ENCODE results near the gene TBL1X. TPM values are rescaled to one million over a fixed set of nuclear protein-coding genes. Genes with fewer than 3 reads are reported as not detected.
"Not testable (repeated sequence)": the region's sequence is repeated elsewhere in the genome, so short reads cannot be mapped to it uniquely, and the experiment has no call there.

TBL1X gene
- total RNA-seq, 1 donor: 30.7 TPM

- no peak for TF ChIP-seq CTCF (IDR thresholded peaks at IDR 0.05; ENCODE audit: insufficient read depth, low read depth, low read length)
- DNase-seq (ENCODE audit: low read depth): no peak
- H3K4me3 ChIP-seq (ENCODE audit: low read depth, low read length): no peak overlapping the region
These were observed 33.6 kb upstream of the TBL1X start for GRCh38 chrX:9431281-9431680.

- no peak for DNase-seq (ENCODE audit: low read depth)
- H3K4me3 ChIP-seq (ENCODE audit: low read depth, low read length): no peak overlapping the region
- no peak for TF ChIP-seq CTCF (IDR thresholded peaks at IDR 0.05; ENCODE audit: insufficient read depth, low read depth, low read length)
These were observed 31.3 kb upstream of the TBL1X start for GRCh38 chrX:9433596-9433995.

GRCh38 chrX:9434051-9434550 is 30.8 kb upstream of the TBL1X start:
- no peak for DNase-seq (ENCODE audit: low read depth)
- TF ChIP-seq CTCF (IDR thresholded peaks at IDR 0.05; ENCODE audit: insufficient read depth, low read depth, low read length): no peak

GRCh38 chrX:9435086-9435485 is 29.8 kb upstream of the TBL1X start:
- not testable (repeated sequence) for H3K4me3 ChIP-seq (ENCODE audit: low read depth, low read length); DNase-seq (ENCODE audit: low read depth)

More at GRCh38 chrX:9434051-9434550, 30.8 kb upstream of the TBL1X start:
- H3K4me3 ChIP-seq (ENCODE audit: low read depth, low read length): no peak overlapping the region

- no peak for DNase-seq (ENCODE audit: low read depth)
- TF ChIP-seq CTCF (IDR thresholded peaks at IDR 0.05; ENCODE audit: insufficient read depth, low read depth, low read length): no peak
- H3K4me3 ChIP-seq (ENCODE audit: low read depth, low read length): no peak overlapping the region
These were observed 28.0 kb upstream of the TBL1X start for GRCh38 chrX:9436812-9437211.

GRCh38 chrX:9438933-9439494 is 25.8 kb upstream of the TBL1X start:
- peak; percentile 68 for DNase-seq (ENCODE audit: low read depth)
- H3K4me3 ChIP-seq (ENCODE audit: low read depth, low read length): no peak overlapping the region
- TF ChIP-seq CTCF (IDR thresholded peaks at IDR 0.05; ENCODE audit: insufficient read depth, low read depth, low read length): no peak

GRCh38 chrX:9440116-9440844 is 24.6 kb upstream of the TBL1X start:
- no peak for DNase-seq (ENCODE audit: low read depth)
- no peak overlapping the region for H3K4me3 ChIP-seq (ENCODE audit: low read depth, low read length)
- TF ChIP-seq CTCF (IDR thresholded peaks at IDR 0.05; ENCODE audit: insufficient read depth, low read depth, low read length): no peak
